Measurements from ENCODE around the gene RPTOR.
A peak's percentile ranks its signal among the peaks of the same experiment; 100 is the strongest.
"Not testable (repeated sequence)": the region's sequence is repeated elsewhere in the genome, so short reads cannot be mapped to it uniquely, and the experiment has no call there.

Gene RPTOR

DNA sequence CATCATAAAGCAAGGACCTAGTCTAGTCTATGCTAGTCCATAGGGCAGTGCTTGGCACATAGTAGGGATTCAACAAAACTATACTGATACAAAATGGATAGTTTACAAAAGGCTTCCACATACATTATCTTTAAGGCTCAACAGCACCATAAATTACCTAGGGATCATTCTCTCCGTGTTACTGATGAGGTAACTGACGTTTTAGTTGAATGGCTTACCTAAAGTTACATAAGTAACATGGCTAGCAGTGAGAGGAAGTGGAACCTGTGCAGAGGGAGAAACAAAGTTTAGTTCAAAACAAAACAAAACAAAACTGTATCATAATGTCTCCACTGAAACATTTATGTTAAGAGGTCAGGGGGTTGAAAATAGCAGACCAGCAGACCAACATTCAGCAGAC, 7.9 kb downstream of the RPTOR start:
- no peak for DNase-seq

DNA sequence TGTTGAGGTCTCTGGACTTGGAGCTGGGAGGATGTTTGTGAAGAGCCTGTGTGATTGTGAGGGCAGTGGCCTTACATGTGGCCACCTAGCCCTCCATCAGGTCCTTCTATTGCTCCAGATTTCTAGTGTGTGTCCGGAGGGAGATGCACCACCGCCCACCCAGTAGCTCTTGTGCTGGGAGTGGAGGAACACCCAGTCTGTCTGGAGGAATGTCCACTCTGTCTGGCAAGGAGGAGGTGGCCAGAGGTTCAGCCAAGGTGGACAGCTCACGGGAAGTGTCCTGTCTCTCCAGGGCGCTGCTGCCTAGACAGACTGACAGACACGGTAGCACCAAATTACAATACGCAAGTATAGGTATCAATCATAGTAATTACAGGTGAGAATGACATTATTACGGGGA, 10.6 kb downstream of the RPTOR start:
- DNase-seq, result no peak

DNA sequence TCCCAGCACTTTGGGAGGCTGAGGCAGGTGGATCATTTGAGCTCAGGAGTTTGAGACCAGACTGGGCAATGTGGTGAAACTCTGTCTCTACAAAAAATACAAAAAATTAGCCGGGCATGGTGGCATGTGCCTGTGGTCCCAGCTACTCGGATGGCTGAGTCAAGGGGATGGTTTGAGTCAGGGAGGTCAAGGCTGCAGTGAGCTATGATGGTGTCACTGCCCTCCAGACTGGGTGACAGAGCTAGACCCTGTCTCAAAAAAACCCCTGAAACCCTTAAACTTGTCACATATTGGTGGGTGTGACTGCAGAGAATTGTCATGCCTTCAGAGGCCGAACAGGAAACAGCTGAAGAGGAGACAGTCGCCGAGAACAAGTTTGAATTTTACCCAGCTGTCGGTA, 13.4 kb downstream of the RPTOR start:
- no peak for DNase-seq

DNA sequence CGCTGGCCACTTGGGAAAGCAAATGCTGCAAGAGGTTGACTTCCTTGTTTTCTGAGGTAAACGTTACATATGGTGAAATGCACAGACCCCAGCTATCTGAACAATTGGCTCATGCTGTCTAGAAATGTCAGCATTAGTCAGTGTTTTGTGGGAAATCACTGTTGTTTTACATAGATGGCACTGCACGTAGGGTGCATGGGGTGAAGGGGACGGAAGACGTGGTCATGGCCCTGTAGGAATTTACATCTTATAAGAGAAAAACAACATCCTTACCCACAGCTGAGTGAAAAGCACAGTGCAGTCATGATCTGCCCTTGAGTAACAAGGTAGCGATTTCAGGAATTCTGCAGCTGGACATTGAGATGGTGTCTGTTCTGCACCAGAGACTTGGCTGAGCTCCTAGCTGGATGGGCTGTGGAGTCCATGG, 15.2 kb downstream of the RPTOR start:
- DNase-seq, result no peak

DNA sequence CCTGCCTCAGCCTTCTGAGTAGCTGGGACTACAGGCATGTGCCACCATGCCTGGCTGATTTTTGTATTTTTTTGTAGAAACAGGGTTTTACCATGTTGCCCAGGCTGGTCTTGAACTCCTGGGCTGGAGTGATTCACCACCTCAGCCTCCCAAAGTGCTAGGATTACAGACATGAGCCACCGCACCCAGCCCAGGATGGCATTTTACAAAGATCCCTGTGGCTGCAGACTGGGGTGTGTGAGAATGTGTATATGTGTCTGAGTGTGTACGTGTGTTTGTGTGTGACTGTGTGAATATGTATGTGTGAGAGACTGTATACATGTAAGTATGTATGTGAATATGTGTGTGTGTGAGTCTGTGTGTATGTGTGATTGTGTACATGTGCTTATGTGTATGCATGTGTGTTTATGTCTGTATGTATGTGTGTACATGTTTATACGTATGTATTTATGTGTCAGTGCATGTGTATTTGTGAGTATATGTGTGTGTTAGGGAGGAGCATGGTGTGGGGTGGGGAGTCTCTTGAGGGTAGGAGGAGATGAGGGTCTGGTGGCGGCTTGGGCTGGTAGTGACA, 17.0 kb downstream of the RPTOR start:
- DNase-seq, result no peak

DNA sequence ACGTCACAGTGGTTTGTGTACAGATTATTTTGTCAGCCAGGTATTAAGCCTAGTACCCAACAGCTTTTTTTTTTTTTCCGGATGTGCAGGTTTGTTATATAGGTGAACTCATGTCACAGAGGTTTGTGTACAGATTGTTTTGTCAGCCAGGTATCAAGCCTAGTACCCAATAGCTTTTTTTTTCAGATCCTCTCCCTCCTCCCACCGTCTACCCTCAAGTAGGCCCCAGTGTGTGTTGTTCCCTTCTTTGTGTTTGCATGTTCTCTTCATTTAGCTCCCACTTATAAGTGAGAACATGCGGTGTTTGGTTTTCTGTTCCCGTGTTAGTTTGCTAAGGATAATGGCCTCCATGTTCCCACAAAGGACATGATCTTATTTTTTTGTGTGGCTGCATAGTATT, 19.9 kb downstream of the RPTOR start:
- no peak for DNase-seq

DNA sequence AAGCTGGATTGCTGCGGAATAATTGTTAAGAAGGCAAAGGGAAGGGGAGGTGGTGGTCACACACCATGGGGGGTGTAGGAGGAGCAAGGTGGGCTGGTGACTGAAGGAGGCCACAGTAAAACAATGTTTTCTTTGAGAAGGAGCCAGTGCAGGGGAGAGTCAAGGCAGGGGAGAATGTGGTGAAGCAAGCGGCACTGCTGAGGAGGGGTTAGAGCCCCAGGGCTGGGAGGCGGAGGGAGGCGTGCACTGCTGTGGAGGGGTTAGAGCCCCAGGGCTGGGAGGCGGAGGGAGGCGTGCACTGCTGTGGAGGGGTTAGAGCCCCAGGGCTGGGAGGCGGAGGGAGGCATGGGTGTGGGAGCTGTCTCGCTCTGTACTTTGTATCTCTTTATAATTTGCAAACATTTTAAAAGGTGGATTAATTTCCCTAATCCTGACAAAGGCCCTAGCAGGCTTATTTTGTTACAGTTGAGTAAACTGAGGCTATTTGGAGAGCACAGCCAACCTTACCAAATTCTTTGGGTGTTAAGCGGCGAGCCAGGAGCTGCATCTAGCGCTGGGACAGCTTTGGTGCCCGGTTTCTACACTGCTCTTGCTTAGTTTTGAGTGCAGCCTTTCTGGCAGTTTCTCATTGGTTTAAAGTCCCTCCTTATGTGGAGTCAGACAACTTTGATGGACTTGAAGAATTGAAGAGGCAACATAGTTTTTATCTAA, 20.9 kb downstream of the RPTOR start:
- no peak for DNase-seq

DNA sequence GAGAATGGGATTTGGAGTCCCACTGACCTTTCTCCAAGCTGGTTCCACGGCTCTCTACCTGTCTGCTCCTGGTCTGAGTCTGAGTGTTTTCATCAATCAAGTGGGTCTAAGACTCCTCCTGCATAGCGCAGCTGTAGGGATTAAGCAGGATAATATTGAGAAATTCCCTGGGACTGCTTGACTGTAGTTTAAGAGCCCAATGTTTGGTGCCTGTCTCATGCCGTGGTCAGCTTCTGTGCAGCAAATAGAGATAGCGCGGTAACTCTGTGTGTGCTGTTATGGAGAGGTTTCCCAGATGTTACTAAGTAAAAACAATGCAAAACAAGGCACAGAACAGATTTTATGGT, 21.4 kb downstream of the RPTOR start:
- no peak for DNase-seq

DNA sequence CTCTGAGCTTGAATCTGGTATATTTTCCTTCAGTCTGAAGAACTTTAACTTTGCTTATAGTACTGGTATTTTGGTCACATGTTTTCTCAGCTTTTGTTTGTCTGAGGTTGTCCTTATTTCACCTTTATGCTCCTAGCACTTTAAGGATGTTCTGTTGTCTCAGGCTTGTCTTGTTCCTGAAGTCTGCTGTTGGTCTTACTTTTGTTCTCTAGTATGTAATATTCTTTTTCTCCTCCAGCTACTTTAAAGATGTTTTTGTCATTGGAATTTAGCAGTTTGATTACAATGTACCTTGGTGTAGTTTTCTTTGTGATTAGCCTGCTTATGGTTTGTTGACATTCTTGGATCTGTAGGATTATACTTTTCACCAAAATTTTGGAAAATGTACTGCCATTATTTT, 23.6 kb downstream of the RPTOR start:
- no peak for DNase-seq

DNA sequence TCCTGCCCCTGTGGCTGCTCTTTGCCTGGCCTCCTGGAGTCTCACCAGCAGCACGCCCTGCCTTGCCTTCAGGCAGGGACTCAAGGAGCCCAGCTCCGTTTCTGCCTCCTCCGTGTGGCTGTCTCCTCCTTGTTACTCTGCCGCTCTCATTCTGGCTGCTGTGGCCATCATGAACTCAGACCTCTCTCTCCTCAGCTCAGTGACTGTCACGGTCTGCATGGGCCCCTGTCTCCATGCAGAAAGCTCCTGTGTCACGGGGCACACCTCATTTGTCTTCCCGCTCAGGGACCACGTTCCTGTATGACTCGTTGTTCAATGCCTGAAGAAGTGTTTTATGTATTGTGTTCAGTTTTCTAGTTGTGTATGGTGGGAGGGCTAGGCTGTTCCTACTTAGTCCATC, 25.3 kb downstream of the RPTOR start:
- no peak for DNase-seq

DNA sequence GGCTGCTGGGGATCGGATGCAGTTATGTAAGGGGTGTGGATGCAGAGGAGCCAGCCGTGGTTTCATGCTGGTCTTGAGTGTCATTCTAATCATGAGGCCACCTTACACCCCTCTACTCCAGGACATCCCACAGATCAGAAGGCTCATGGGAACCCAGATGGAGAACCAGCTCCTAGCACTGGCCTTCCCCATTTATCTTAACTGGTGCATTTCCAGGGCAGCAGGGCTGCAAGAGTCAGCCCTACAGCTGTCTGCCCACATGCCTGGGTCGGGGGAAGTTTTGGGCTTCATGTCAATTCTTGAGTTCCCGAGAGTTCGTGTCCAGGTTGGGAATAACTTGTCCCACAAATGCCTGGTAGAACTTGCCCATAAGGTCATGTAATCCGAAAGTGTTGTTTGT, 29.1 kb downstream of the RPTOR start:
- no peak for DNase-seq

DNA sequence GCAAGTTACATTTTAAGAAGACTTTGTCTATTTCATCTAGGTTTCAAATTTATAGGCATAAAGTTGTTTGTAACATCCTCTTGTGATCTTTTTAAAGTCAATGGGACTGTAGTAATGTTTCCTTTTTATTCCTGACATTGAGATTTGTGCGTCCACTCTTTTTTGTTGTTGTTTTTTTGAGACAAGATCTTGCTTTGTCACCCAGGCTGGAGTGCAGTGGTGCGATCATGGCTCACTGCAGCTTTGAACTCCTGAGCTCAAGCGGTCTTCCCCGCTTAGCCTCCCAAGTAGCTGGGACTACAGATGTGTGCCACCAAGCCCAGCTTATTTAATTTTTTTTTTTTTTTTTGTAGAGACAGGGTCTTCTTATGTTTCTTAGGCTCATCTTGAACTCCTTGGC, 29.9 kb downstream of the RPTOR start:
- no peak for DNase-seq

DNA sequence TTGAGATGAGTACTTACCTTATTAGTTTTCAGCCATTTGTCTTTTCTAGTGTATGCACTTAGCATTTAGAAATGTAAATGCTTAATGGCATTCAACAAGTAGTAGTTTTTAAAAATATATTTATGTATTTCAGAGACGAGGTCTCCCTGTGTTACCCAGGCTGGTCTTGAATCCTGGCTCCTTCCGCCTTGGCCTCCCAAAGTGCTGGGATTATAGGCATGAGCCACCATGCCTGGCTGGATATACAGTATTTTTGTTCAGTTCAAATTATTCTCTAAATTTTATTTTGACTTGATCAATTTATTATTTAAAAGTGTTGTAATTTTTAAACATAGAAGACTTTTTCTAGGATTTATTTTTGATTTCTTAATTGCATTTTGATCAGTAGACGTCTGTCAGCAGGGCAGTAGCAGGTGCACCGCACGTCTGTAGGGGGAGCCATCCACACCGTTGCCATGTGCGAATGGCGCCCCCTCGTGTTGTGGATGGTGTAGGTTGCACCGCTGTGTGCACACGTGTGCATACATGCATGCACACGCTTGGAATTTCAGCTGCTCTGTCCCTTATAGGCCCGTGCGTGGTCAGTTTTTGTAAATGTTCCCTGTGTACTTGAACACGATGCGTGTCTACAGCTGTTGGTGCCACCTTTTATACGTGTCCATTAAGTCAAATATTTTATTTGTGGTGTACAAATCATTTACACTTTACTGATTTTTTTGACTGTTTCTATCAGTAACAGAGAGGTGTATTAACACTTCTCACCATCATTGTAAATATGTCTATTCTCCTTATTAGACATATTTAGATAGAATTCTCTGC, 30.6 kb downstream of the RPTOR start:
- DNase-seq, result peak; percentile 96

DNA sequence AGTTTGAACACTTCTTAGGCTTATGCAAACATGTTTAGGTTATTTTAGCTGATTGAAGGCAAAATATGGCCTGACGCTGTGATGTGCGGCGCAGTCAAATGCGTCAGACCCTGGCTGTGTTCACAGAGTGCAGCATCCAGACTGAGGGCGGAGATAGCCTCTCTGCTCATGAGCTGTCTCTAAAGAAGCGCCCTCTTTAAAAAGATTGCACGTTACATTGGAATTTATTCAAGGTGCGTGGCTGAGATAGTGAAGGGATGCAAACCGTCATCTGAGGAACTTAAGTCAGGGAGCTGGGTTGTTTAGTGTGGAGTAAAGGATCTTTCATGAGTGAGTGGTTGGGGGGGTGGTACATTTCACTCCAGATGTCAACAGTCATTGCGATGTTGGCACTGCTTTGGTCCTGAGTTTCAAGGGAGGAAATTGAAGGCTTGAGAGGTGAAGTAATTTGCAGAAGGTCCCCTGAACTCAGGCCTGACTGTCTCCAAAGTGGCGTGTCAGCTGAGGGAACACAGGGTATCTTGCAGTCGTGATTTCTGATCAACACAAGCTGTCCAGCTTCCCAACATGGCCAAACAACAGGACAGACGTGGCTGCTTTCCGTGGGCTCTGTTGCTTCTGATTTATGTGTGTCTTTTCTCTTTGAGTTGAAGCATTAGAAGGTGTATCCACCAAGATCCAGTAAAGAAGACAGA, 33.4 kb downstream of the RPTOR start:
- no peak for DNase-seq

DNA sequence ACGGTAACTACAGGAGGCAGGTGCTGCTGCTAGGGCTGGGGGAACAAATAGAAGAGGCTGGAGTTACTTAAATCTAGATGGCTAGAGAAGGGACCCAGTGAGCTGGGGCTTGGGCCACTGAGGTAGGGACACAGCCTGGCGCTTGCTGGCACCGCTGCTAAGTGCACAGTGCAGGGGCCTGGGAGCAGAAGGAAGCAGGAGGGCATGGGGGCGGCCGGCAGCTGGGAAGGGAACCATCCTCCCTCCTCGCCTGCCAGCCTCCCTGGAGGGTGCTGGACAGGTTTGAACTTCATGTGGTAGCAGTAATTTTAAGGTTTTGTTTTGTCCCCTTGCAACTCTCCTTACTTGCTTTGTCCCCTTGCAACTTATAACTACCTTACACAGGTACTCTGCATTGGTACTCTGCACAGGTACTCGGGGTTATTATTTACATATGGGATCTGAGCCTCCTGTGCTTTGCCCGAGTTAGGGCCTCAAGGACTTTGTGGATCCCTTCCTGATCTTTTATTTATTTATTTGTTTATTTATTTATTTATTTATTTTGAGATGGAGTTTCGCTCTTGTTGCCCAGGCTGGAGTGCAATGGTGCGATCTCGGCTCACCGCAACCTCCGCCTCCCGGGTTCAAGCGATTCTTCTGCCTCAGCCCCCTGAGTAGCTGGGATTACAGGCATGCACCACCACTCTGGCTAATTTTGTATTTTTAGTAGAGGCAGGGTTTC, 34.2 kb downstream of the RPTOR start:
- not testable (repeated sequence) for DNase-seq

DNA sequence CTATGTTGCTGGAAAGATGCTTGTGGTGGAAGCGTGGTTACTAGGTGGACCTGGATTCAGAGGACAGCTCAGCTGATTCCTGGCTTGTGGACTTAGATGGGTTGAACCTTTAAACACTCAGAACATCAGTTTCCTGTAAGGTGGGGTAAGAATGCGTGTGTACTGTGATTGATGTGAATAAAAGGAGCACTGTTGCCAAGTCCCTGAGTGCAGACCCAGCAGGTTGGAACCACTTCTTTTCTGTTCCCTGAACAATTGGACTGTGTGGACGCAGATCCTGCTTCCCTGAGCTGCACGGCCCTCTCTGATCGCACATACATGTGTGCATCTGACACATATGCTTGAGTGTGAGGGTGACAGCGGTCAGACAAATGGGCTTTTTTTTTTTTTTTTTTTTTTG, 37.5 kb downstream of the RPTOR start:
- no peak for DNase-seq

DNA sequence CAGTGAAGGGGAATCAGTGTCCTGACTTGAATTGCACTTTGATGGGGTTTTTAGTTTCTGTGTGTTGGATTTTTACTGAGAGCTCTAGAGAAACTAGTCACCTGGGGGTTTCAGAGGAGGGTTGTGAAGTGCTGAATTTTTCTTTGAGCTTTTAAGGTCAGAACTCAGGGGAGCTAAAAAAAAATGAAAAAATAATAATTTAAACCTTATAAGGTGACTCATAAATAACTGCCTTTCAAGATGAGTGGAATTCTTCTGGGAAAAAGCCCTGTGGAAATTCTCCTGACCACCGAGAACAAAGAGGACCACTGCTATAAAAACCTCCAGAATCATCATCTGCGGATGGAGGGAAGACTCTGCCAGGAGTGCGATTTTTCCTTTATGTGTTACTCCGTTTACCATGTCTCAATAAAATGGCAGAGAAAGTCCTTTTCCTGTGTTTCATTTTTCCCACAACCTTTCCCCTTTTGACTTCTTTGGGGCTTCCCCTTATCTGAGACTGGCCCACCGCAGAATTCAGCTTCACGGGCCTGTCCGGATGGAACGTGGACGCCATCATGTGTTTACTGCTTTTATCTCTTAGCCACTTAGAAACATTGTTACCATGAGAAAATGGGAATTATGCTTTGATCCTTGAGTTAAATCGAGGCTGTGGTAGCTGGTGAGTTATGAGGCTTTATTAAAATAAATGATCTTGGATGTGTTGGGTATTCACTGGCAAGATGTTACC, 39.7 kb downstream of the RPTOR start:
- DNase-seq, result no peak

DNA sequence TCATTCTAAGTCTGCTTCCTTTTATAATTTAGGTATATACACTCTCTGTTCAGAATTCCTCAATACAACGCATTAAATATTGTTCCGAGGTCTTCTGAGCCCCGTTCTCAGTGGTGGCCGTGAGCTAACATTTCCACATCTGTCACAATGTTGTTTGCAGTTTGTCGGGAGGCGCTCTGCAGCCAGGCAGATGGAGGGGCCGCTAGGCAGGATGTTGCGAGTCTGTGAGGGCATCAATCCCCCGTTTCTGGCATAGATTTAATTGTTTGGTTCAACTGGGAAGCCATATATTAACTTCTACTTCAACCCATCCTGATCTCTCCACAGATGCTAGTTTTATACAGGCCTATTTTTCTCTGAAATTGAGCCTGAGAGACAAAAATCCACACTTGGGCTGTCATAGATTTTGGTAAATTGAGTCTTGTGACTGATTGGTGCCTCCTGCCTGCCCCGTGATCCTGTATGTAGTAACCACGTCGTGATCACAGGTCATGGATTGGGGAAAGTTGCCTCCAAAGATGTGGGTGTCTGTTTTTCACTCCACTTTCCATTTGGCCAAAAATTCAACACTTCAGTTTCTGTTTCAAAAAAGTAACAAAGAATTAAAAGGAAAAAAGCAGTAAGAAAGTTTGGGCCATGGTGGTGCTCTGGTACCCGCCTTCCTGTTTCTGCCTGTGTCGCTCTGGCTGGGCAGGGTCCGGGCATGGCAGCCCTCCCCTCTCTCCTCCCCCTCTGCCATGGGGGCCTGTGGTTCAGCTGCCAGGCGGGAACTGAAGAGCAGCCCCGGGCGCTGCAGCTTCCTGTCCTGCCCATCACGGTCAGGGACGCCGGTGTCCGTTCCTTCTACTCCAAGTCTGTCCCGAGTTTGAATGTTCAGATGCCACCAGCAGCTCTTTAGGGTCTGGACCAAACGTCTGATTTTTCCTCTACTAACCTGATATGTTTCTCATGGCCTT, 41.5 kb downstream of the RPTOR start:
- no peak for DNase-seq

DNA sequence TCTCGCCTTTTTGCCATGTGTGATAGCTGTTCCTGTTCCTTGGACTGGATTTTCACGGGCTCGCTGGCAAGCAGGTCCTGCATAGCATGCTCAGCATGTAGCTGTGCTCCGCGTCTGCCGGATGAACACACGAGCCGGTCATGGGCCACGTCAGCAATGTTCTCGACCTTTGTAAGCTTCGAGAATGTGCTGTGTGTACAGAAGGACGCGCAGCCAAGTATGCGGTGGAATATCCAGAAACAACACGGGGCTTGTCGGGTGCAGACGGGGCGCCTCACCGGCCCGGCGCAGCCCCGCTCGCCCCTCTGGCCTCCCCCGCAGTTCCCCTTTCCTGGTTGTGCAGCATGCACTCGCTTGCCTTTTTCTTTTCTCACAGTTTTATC, 42.2 kb downstream of the RPTOR start:
- DNase-seq, result no peak

DNA sequence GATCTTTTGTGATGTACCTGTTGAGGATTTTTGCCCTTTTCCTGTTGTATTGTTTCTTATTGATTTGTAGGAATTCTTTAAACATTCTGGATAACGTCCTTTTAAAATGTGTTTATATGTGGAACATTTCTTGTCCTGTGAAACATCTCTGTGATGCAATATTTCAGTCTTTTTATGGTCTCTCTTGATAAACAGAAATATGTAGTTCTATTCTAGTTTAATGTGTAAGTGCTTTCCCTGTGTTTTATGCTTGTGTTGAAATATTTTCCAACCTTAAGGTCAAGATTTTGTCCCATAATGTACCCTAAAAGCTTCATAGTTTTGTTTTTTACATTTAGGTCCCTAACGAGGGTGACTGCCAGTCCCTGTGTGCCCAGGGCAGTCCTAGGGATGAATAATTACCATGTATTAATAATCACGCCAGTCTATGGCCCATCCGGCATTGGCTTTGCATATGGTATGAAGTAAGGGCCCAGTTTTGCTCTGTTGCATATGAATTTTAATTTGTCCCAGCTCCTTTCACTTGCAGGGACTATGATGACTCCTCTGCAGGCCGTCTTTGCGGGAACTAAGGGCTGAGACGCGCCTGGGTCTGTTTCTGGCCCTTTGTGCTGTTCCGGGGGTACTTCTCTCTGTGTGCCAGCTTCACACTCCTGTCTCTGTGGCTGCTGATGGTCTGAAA, 44.2 kb downstream of the RPTOR start:
- no peak for DNase-seq

DNA sequence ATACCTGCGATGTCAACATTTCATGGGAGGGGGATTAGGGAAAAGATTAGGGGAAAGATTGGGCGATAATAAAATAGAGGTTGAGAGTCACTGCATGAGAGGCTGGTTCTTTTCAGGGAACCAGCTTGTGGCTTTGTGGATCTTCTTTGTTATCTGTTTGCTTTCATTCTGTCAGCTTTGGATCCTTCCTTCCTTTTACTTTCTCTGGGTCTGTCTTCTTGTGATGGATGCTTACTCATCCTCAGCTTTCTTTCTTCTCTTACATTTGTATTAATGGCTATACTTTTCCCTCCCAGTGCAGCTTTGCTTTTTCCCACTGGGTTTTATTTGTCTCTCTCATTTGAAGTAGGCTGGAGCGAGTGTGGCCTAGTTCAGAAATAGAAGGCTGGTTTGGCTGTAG, 47.1 kb downstream of the RPTOR start:
- no peak for DNase-seq

Data from DMS53 (cell line).